ENCODE measurements around the gene NMUR2. TPM values are rescaled to one million over a fixed set of nuclear protein-coding genes. Genes with fewer than 3 reads are reported as not detected.

NMUR2 gene
- total RNA-seq, 1 experiment from 2014 or later, result not detected

- Histone ChIP-seq H3F3A (ENCODE audit: insufficient read depth, low read depth) (no peaks in the 10 kb centered on the region), H2AFZ (no peak overlapping the region), H3K4me3 (no peak overlapping the region), H3K9me3 (ENCODE audit: insufficient read depth, low read depth) (no peaks in the 10 kb centered on the region), H3K27ac (no peak overlapping the region), H3K36me3 (ENCODE audit: low read depth) (no peaks in the 10 kb centered on the region), H3K9me2 (ENCODE audit: insufficient read depth) (no peaks in the 10 kb centered on the region), H3K4me2 (no peak overlapping the region), H4K20me1 (ENCODE audit: insufficient read depth) (no peaks in the 10 kb centered on the region), H3K79me2 (ENCODE audit: low read depth) (no peaks in the 10 kb centered on the region), H3K27me3 (ENCODE audit: insufficient read depth, low read depth) (no peaks in the 10 kb centered on the region), H3K4me1 (replicated peaks; ENCODE audit: insufficient read depth) (no peaks in the 10 kb centered on the region)
- TF ChIP-seq EZH2 (IDR thresholded peaks at IDR 0.05; ENCODE audit: low read depth) (no peak), CTCF (conservative IDR thresholded peaks at IDR 0.05) (no peak)
- POLR2A ChIA-PET (ENCODE audit: unreplicated experiment), result no interaction called here
- DNase-seq, result no peak
- intact Hi-C loops (cut with micrococcal nuclease; ENCODE audit: unreplicated experiment), result no loop called here
- CTCF ChIA-PET, result no interaction called here
- BruUV-seq (replicated peaks), result no TSS peak
These were observed 52.1 kb downstream of the NMUR2 start for GRCh38 chr5:152353001-152353400.

- Histone ChIP-seq H3K4me3 (no peak overlapping the region), H3K4me2 (no peak overlapping the region), H4K20me1 (ENCODE audit: insufficient read depth) (no peaks in the 10 kb centered on the region), H3K9me3 (ENCODE audit: insufficient read depth, low read depth) (no peaks in the 10 kb centered on the region), H3K4me1 (replicated peaks; ENCODE audit: insufficient read depth) (no peaks in the 10 kb centered on the region), H3K36me3 (ENCODE audit: low read depth) (no peaks in the 10 kb centered on the region), H2AFZ (no peak overlapping the region), H3K9me2 (ENCODE audit: insufficient read depth) (no peaks in the 10 kb centered on the region), H3K79me2 (ENCODE audit: low read depth) (no peaks in the 10 kb centered on the region), H3F3A (ENCODE audit: insufficient read depth, low read depth) (no peaks in the 10 kb centered on the region), H3K27me3 (ENCODE audit: insufficient read depth, low read depth) (no peaks in the 10 kb centered on the region), H3K27ac (no peak overlapping the region)
- BruUV-seq (replicated peaks), result no TSS peak
- CTCF ChIA-PET, result interaction anchor here (1.5 kb wide), 1 partner anchor 525 kb away, joined by 7 read pairs; no protein-coding TSS in a partner anchor
- TF ChIP-seq EZH2 (IDR thresholded peaks at IDR 0.05; ENCODE audit: low read depth) (no peak), CTCF (conservative IDR thresholded peaks at IDR 0.05) (peak; percentile 89)
- intact Hi-C loops (cut with micrococcal nuclease; ENCODE audit: unreplicated experiment), result loop anchor here (5.0 kb wide), 1 partner anchor 523 kb away; no protein-coding TSS in a partner anchor
- DNase-seq, result peak in 1 of 2 experiments; percentile 33
- POLR2A ChIA-PET (ENCODE audit: unreplicated experiment), result no interaction called here
These were observed 55.2 kb downstream of the NMUR2 start for GRCh38 chr5:152349683-152350526.
